GM18951 (cell line): ENCODE measurements around the gene ORC1.
A peak's percentile ranks its signal among the peaks of the same experiment; 100 is the strongest.

Experiments
- POLR2A ChIP-seq: IDR thresholded peaks from 4 replicates; pipeline ENCODE4 v1.6.1; 2011; ENCODE audit warnings: mild to moderate bottlenecking; ENCODE audit not compliant: insufficient read length, insufficient read depth; ENCODE audit errors: extremely low read depth
- in situ Hi-C: fragments of 300-500 bp; cut with MboI; formaldehyde crosslinking; loops from one replicate; pipeline ENCODE4 v1.12.0; 2022; ENCODE audit warnings: low sequenced_read_pairs, mixed read lengths, inconsistent platforms; ENCODE audit not compliant: unreplicated experiment

Gene ORC1

DNA sequence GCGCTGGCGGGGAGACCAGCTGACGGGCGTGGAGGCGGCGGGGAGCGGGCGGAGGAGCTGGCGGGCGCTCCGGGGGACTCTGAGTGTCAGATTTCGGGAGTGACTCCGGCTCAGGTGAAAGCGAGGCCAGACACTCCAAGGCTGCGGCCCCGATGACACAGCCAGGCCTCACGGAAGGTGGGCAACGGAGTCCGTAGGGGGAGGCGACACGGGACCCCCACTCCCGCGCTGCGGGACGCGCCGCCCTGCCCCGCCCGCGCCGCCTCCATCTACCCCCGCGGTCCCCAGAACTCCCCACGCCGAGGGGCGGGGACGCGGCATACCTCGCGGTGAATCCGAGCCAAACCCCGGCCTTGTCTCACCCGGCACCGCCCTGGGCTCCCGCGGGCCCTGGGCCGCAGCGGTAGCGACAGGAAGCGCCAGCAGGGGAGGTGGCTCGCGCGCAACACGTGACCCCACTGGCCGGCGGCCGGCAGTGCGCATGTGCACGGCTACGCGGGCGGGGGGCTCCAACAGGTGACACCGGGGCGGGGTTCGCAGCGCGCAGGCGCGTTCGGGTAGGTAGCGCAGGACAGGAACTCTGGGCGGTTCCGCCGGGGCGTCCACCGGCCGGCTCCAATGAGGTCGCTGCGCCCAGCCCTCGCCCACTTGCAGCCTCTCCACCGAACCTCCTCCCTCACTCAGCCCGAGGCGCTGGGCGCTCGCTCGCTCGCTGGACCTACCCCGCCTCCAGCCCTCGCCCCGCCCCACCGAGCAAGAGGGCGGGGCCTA is 38.3 kb downstream of the ORC1 start, which contains the start of gene CC2D1B:
Gene CC2D1B (minus strand): TSS at position 460 of the 771 bp plus-strand sequence. CDS start 1,585 bp downstream, outside the sequence.
- TF ChIP-seq POLR2A: peak; percentile 99
- in situ Hi-C loops: no loop called here

DNA sequence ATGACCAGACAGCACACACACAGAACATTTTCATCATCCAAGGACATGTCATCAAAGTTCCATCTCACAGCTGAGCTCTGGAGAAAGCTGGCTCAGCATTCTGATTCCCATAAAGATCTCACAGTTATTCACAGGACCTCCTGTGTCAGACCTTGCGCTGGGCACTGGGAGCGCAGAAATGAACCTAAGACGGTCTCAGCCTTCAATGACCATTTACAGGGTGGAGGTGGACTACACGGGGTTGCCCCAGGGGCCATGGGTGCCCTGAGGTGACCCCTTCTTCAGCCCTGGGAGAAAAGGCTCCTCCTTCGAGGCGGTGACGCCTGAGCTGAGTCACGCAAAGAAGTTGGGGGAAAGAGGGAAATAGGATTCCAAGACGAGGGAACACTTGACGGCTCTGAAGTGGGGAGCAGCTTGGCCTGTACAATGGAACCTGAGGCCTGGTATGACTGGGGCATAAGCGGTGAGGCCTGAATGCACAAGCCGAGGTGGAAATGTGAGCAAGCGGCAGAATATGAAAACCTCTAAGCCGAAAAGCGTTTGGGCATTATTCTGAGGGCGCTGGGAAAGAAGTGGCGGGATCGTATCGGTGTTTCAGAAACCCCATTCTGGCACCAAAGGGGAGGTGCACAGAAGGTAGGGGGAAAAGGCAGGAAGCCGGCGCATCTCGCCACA is 39.0 kb downstream of the ORC1 start:
- TF ChIP-seq POLR2A: no peak
- in situ Hi-C loops: no loop called here

DNA sequence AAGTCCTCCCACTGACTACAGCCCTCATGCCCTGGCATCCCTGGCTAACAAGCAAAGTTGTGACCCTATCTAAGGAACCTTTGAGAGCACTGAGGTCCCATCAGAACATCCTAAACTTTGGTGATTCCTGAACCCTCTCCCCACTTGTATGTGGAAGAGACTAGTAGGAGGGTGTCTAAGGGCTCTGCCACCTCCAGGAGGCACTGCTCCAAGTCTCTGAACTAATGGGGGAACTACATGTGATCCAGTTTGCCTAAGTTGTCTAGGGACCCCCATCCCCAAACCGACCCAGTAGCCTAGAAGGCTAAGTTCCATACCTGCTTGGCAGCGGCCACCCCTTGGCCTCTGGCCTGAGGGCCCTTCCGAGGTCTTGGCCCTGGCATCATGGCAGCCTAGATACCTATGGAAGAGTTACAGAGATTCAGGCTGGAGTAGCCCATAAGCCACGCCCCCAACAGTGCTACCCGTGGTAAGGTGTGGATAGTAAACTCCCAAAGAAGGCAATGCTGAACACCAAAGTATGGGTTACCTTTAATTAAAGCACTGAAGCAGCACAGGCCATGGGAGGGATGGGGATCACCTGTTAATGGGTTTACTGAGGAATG is 39.9 kb downstream of the ORC1 start:
- in situ Hi-C loops: no loop called here
- no peak for TF ChIP-seq POLR2A

DNA sequence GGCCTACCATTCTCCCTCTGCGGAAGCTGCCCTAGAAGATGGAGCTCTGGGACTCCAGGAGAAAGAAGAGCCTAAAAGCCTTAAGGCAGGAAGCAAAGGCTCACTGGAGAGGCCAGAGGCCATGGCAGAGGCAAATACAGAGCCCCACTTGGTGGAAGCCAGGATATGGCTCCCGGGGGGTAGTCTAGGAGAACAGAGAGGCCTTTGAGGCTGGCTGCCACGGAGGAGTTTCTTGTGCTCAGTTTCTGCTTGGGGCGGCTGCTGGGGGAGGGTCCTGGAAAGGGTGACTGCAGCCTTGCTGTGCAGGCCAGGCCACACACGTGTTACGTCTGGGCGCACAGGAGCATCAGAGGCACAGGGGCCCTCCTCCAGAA is 43.6 kb downstream of the ORC1 start:
- no peak for TF ChIP-seq POLR2A
- in situ Hi-C loops: no loop called here

DNA sequence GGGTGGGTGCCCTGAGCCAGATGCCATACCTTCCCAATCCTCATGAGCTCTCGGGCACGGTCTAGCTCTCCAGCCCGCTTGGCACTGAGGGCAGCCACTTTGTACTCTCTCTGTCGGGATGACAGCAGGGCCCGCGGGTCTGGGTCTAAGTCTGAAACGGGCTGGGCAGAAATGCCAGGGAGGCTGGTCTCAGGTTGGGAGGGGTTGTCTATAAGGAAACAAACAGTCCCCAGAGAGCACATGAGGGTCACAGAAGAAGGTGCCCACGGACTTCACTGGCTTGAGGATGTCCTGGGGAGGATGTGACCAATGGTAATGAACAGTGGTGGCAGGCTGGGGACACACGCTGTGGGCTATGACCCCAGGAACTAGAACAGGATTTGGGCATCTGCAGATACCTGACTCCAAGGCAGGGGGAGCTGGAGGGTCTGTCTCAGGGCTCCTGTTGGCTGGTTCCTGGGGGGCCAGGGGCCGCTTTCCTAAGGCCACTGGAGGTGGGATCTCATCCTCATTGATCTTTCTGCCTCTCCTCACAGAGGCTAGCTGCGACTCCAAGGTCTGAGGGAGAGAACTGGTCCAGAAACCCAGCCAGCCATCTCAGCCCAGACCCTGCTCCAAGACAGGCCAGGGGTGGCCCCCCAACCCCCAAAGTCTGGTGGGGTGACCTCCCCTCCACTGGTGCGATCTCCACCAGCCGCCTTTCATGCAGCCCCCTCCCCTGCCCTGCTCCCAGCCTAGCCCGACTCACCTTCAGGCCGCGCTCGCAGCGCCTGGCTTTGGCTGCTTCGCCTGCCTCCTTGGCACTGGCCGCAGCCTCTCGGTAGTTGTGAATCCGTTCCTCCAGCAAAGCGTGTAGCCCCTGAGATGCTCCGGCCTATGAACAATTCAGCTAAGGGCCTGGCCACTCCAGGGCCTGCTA is 44.3 kb downstream of the ORC1 start:
- in situ Hi-C loops: no loop called here
- no peak for TF ChIP-seq POLR2A

DNA sequence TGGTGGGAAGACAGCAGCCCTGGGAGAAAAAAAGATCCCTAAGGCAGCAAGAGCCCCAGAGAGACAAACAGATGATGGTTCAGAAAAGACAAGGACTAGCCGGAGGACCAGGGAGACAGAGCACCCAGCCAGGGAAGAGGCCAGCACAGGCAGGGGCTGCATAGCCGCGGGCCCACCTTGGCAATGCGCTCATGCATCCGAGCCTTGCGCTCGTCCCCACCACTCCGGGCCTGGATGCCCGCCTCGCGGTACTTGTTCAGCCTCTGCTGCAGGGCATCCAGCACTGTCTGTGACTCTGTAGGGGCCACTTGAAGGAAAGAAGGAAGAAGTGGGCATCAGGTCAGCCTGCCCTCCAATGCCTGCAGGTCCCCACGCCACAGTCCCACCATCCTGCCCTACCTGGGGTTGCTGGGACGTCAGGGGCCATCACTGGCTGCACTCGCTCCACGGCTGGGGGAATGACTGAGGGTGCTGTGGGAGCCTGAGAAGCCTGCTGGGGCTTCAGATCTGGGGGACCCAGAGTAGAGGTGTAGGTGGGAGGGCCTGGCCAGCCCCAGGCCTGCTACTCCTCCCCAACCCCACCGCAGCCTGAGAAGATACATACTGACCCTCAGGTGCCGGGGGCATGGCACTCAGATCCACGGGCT is 45.2 kb downstream of the ORC1 start:
- in situ Hi-C loops: no loop called here
- no peak for TF ChIP-seq POLR2A

DNA sequence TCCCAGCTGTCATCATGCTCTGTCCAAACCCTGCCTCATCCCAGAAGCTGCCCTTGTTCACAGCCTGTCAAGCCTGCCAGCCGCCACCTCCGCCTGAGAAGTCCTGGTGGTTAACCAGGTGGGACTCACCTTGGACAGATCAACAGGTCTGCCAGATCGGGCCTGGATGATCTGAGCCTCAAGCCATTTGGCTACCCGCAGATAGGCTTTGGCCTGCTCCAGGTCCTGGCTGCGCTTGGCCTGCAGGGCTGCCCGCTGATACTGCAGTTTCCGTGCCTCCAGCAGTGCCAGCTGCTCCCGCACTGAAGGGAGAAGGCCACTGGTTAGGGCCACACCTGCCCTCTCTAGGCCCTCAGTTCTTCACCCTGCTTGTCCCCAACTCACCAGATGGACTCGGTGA is 46.8 kb downstream of the ORC1 start:
- in situ Hi-C loops: no loop called here
- no peak for TF ChIP-seq POLR2A

DNA sequence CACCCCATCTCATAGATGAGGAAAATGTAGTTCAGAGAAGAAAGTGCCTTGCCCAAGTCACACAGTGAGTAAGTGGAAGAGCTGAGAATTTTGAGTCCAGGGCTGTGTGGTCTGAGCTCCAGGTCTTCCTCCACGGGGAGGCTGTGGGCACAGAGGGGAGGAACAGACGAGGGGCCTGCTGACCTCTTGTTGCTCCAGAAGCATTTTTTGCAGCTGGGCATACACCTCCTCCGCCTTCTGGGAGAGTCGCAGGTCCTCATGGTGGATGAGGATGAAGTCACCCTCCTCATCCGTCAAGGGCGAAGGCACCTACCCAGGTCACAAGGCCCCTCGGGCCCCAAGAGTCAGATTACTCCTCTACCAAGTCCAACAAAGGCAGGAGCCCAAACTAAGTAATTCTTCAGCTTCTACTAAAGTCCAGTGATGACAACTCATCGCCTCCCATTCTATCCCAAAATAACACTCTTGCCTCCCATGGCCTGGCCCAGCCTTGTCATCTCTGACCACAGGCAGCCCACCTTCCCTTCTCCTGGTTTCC is 47.3 kb downstream of the ORC1 start:
- no peak for TF ChIP-seq POLR2A
- in situ Hi-C loops: no loop called here

DNA sequence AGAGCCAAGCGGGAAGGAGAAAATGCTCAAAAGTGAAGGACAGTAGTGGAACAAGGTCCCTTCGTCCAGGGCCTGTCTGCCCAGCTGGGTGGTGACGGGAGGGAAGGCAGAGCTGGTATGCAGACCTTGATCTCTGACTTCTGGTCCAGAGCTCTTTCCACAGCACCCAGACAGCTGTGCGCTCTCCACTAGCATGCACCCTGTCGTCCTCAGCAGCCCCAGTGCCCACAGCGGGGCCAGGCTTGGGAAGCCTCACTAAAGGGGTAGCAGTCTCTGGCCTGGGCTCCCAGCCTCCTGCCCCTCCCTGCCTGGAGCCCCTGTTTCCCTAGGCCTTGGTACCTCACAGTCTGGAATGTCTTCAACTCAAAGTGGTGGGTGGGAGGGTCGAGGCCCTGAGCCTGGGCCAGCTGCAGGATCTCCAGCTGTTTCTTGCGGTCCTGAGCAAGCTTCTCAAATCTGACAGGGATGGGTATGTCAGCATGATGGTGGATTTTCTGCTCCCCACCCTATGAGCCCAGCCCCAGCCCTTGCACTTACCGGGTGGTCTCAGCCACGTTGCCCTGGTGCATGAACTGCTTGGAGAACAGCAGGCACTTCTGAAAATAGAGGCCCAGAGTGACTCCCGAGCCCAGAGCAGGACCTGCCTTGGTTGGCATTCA is 48.2 kb downstream of the ORC1 start:
- TF ChIP-seq POLR2A: no peak
- in situ Hi-C loops: no loop called here

DNA sequence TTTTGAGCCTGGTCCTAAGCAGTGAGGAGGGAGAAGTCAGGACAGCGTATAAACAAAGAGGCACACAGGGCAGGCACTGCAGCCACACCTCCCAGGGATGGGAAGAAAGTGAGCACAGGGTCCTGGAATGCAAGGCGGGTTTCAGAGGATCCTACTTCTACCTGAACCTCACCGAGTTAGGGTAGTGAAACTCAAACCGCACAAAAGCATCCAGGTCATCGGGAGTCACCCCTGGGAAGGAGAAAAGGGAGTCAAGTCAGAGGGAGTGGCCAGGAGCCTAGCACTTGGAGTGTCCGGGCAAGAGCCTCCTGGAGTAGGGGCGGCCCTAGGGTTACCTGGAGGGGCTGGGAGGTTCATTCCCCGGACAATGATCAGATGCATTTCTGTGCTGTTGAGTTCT is 48.8 kb downstream of the ORC1 start:
- no peak for TF ChIP-seq POLR2A
- in situ Hi-C loops: no loop called here

DNA sequence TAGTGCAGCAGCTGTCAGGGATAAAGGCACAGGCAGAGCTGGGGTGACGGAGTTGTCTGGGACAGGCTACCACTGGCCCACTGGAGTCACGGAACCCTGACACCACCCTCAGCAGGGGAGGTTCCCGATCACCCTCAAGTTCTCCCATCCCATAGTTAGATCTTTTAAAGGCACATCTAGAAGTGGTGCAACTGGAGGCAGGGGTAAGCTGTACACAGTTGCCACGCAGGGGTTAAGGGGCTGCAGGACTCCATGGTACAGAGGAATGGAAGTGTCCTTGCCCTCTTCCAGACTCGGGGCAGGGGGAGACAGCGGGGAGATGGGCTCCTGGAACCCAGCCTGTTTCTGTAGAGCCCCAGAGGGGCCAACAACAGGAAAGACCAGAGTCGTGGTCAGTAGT is 51.5 kb downstream of the ORC1 start:
- in situ Hi-C loops: no loop called here
- no peak for TF ChIP-seq POLR2A
